GM12873 (cell line): ENCODE measurements around the gene LRRFIP2.

Experiments used
- CTCF ChIP-seq: IDR thresholded peaks from 2 replicates; pipeline ENCODE4 v1.5.1; 2012; ENCODE audit warnings: low read depth, mild to moderate bottlenecking, moderate library complexity, low read length, control low read depth; ENCODE audit not compliant: insufficient read depth; ENCODE audit errors: missing control alignments

The LRRFIP2 gene

GRCh38 chr3:37040231-37040630, 134.2 kb downstream of the LRRFIP2 start:
- TF ChIP-seq CTCF: no peak

- no peak for TF ChIP-seq CTCF
Observed at GRCh38 chr3:37039161-37039846, 135.1 kb downstream of the LRRFIP2 start.

- no peak for TF ChIP-seq CTCF
Observed at GRCh38 chr3:37037352-37037751, 137.0 kb downstream of the LRRFIP2 start.

- TF ChIP-seq CTCF: no peak
Observed at GRCh38 chr3:37032961-37033360, 141.4 kb downstream of the LRRFIP2 start.

- TF ChIP-seq CTCF: no peak
Observed at GRCh38 chr3:37031096-37031682, 143.2 kb downstream of the LRRFIP2 start.

- TF ChIP-seq CTCF: no peak
Observed at GRCh38 chr3:37030588-37030987, 143.8 kb downstream of the LRRFIP2 start.

GRCh38 chr3:37029516-37030163, 144.7 kb downstream of the LRRFIP2 start:
- TF ChIP-seq CTCF: no peak
